CD4-positive, CD25-positive, alpha-beta regulatory T cell (primary cell): ENCODE measurements around the gene CDC7. TPM values are rescaled to one million over a fixed set of nuclear protein-coding genes. Genes with fewer than 3 reads are reported as not detected.
"Not testable (repeated sequence)": the region's sequence is repeated elsewhere in the genome, so short reads cannot be mapped to it uniquely, and the experiment has no call there.

Source experiments
- ATAC-seq, 2 donors: fragments of 150-1000 bp; cut with Tn5 transposase; one replicate each; pipeline ENCODE4 v1.10.0; 2021; ENCODE audit warnings: low read depth in 2 of 2, moderate number of reproducible peaks in 2 of 2, moderate library complexity in 1 of 2
- DNase-seq, 3 donors: peaks; one replicate each; pipeline versions ENCODE4 v3.0.0 to v3.0.0-alpha.2; 2012 to 2022; ENCODE audit warnings: mixed read lengths in 1 of 3
- H3K27ac ChIP-seq: one replicate; pipeline ENCODE4 v1.7.0; 2013; ENCODE audit warnings: mild to moderate bottlenecking, low read length; ENCODE audit not compliant: insufficient read depth, poor library complexity, severe bottlenecking
- H3K27me3 ChIP-seq: one replicate; pipeline ENCODE4 v1.7.0; 2013; ENCODE audit warnings: low read length; ENCODE audit not compliant: control insufficient read depth, insufficient read depth
- H3K36me3 ChIP-seq: one replicate; pipeline ENCODE4 v1.7.0; 2013; ENCODE audit warnings: mild to moderate bottlenecking, low read length, moderate library complexity; ENCODE audit not compliant: control insufficient read depth, insufficient read depth
- H3K4me1 ChIP-seq: 2 replicates; pipeline ENCODE4 v1.7.0; 2013; ENCODE audit warnings: mild to moderate bottlenecking, low read length; ENCODE audit not compliant: insufficient read depth, control insufficient read depth, poor library complexity, severe bottlenecking
- H3K4me3 ChIP-seq: one replicate; pipeline ENCODE4 v1.7.0; 2013; ENCODE audit warnings: low read depth, mild to moderate bottlenecking, low read length, moderate library complexity
- H3K9me3 ChIP-seq, 2 experiments: 1 replicate in 1 of 2; 2 replicates in 1 of 2; pipeline ENCODE4 v1.7.0; 2013; ENCODE audit warnings: low read length in 2 of 2, mild to moderate bottlenecking in 1 of 2, moderate library complexity in 1 of 2; ENCODE audit not compliant: control insufficient read depth in 2 of 2
- H3K27ac Mint-ChIP-seq, 3 donors: one replicate each; pipeline ENCODE4 v1.8.0; 2020 to 2022; ENCODE audit warnings: mild to moderate bottlenecking in 3 of 3, mixed read lengths in 3 of 3, moderate library complexity in 2 of 3
- H3K27me3 Mint-ChIP-seq: one replicate; pipeline ENCODE4 v1.8.0; 2022; ENCODE audit warnings: mild to moderate bottlenecking, mixed read lengths
- H3K36me3 Mint-ChIP-seq: one replicate; pipeline ENCODE4 v1.8.0; 2020; ENCODE audit warnings: mixed read lengths
- H3K4me1 Mint-ChIP-seq, 4 donors: one replicate each; pipeline ENCODE4 v1.8.0; 2020 to 2022; ENCODE audit warnings: mixed read lengths in 4 of 4, mild to moderate bottlenecking in 1 of 4
- H3K4me3 Mint-ChIP-seq, 4 donors: one replicate each; pipeline ENCODE4 v1.8.0; 2020 to 2022; ENCODE audit warnings: mild to moderate bottlenecking in 4 of 4, mixed read lengths in 4 of 4, moderate library complexity in 3 of 4
- H3K9me3 Mint-ChIP-seq, 7 donors: one replicate each; pipeline ENCODE4 v1.8.0; 2020 to 2022; ENCODE audit warnings: mixed read lengths in 7 of 7, mild to moderate bottlenecking in 3 of 7, moderate library complexity in 2 of 7
- polyA plus RNA-seq, 4 donors: library from polyadenylated mRNA; unstranded; fragments of 300-500 nt; fragmentation: Illumina TruSeq; gene quantifications; one replicate each; pipeline ENCODE4 v1.2.3, GENCODE V29; 2021
- total RNA-seq: library from RNA; stranded (reverse); gene quantifications from one replicate; pipeline ENCODE4 v1.2.3, GENCODE V29; 2022

Gene CDC7
- 6.2 TPM for total RNA-seq
- 1 to 10 TPM; 3.9 to 7.9 (median 5.4) TPM for polyA plus RNA-seq

DNA sequence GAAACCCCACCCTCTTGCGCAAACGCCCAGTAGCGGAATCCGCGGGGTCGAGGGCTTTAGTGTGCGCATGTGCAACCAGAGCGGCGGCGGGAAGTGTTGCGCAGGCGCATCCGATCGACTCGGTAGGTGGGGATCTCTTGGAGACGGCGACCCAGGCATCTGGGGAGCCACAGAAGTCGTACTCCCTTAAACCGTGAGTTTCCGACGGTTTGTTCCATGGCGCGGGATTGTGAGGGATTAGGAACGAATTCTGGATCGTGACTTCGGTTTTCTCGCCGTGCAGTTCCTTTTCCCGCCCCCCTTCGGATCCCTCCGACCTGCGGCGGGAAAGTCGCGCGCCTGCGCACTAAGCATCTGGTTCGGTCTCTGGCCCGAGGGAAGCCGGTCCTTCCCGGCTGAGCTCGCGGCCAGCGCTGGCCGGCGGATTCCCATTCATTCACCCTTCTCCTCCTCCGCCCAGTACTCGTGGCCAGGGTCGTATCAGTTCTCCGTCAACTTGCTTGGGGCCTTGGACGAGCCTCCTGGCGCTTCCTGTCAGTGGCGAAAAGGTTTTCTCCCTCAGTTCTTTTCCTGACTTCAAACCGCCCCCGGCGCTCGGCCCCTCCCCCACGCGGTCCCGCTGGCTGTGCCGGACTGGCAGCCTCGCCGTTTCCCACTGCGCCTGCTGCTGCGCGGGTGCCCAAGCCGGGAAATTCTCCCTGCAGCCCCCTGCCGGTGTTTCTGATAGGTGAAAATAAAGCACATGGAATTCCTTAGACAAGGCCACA lies at the start of gene CDC7:
CDC7 (plus strand) TSS at position 96 of the 767 bp plus-strand sequence. CDS start 866 bp downstream, outside the sequence.
- Mint-ChIP-seq H3K9me3 (no peaks in the 10 kb centered on the region), H3K4me1 (peaks cover 19 to 36% (median 27%) of the 10 kb centered on the region in 4 donors), H3K27me3 (peaks cover 6% of the 10 kb centered on the region), H3K4me3 (no peak within 1 kb of the TSS), H3K36me3 (no peaks in the 10 kb centered on the region), H3K27ac (peak within 1 kb of the TSS in 2 of 3 donors; percentile 11 to 87)
- Histone ChIP-seq H3K27ac (peak within 1 kb of the TSS; percentile 71), H3K36me3 (no peaks in the 10 kb centered on the region), H3K9me3 (no peaks in the 10 kb centered on the region), H3K27me3 (no peaks in the 10 kb centered on the region), H3K4me1 (peaks cover 16% of the 10 kb centered on the region), H3K4me3 (peak within 1 kb of the TSS; percentile 92)
- ATAC-seq (peak; percentile 76 to 79), DNase-seq (peak; percentile 69 to 91 (median 79))

DNA sequence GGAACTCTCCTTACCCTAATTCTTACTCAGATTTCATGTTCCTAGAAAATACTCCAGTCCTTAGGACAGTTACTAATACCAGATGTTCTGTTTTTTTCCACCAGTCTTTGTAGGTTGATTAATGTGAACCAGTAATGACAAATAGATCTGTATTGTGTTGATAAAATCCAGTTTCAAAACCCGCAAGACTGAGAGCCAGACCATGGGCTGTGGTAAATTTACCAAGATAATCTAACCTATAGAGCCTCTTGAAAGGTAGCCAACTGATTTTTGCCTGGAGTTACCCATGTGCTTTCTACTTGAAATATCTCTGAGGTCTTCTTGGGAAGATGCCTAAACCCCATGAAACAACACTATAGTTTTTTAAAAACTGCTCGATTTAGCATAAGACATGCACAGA lies 46.5 kb upstream of the CDC7 start:
- no peaks in the 10 kb centered on the region for H3K4me1 ChIP-seq
- Mint-ChIP-seq H3K4me1 (no peaks in the 10 kb centered on the region), H3K27ac (no peak overlapping the region), H3K36me3 (no peaks in the 10 kb centered on the region), H3K9me3 (no peaks in the 10 kb centered on the region), H3K4me3 (no peak overlapping the region), H3K27me3 (peaks cover 20% of the 10 kb centered on the region)
- ATAC-seq = no peak
- no peaks in the 10 kb centered on the region for H3K9me3 ChIP-seq
- no peak for DNase-seq
- H3K36me3 ChIP-seq = no peaks in the 10 kb centered on the region
- no peaks in the 10 kb centered on the region for H3K27me3 ChIP-seq
- H3K4me3 ChIP-seq = no peak overlapping the region
- H3K27ac ChIP-seq = no peak overlapping the region

DNA sequence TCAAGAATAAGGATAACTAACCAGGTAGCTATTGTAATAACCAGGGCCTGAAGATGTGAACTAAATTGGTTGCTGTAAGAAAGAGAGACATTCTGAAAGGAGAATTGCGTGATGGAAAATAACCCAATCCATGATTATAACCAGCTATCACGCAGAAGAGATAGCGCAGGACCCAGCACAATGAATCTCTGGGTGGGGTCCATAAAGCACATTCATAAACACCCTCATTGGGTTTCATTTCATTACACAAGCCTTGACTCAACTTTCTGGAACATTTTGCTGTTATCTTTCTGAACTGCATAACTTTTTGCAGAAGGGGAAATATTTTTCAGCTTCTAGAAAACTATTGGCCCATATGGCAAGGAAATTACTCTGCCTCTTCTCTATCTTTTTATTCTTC lies 45.3 kb upstream of the CDC7 start:
- no peaks in the 10 kb centered on the region for H3K9me3 ChIP-seq

DNA sequence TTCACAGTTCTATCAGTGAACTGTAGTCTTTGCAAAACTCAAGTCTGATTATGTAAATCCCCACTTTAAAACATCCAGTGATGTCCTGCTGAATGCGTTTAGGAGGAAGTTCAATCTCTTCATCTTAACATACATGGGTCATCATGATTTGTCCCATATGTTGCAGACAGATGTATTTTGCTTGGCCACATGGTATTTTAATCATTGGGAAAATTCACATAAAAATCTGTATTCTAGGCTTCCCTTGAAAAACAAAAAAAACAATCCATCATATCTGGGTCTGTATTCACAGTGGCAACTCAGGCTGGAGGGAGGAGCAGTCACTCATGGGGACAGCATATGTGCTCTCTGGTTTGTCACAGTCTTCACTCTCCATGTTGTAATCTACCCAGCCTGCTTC lies 44.8 kb upstream of the CDC7 start:
- no peaks in the 10 kb centered on the region for H3K27me3 ChIP-seq
- H3K9me3 ChIP-seq = no peaks in the 10 kb centered on the region
- no peak overlapping the region for H3K4me3 ChIP-seq
- H3K36me3 ChIP-seq = no peaks in the 10 kb centered on the region
- H3K27ac ChIP-seq = no peak overlapping the region
- Mint-ChIP-seq H3K9me3 (no peaks in the 10 kb centered on the region), H3K27ac (no peak overlapping the region), H3K4me3 (no peak overlapping the region), H3K4me1 (no peaks in the 10 kb centered on the region), H3K36me3 (no peaks in the 10 kb centered on the region), H3K27me3 (peaks cover 11% of the 10 kb centered on the region)
- no peaks in the 10 kb centered on the region for H3K4me1 ChIP-seq
- ATAC-seq (no peak), DNase-seq (no peak)

More for the DNA sequence above, 45.3 kb upstream of the CDC7 start:
- Histone ChIP-seq H3K4me3 (no peak overlapping the region), H3K4me1 (no peaks in the 10 kb centered on the region), H3K27me3 (no peaks in the 10 kb centered on the region), H3K27ac (no peak overlapping the region), H3K36me3 (no peaks in the 10 kb centered on the region)
- H3K9me3 Mint-ChIP-seq = no peaks in the 10 kb centered on the region
- H3K27me3 Mint-ChIP-seq = peaks cover 11% of the 10 kb centered on the region
- ATAC-seq (no peak), DNase-seq (no peak)
- no peak overlapping the region for H3K4me3 Mint-ChIP-seq
- no peak overlapping the region for H3K27ac Mint-ChIP-seq
- no peaks in the 10 kb centered on the region for H3K4me1 Mint-ChIP-seq
- H3K36me3 Mint-ChIP-seq = no peaks in the 10 kb centered on the region

DNA sequence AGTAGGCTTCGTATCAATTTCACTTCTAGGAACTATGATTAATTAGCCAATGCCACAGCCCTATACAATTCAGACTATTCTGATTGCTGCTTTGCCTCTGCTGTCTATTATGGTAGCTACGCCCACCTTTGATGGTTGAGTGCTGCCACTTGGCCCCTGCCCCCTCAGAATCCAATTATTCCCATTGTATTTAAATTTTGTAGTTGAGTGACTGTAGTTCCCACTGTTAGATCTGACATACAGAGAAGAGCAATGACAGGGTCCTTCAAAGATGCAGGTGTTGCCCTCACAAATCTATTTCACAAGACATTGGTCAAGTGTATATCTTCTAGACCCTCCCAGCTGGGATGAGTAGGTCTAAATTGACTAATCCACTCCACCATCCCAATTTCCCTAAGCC lies 35.3 kb upstream of the CDC7 start:
- not testable (repeated sequence) for H3K27ac Mint-ChIP-seq, H3K4me3 Mint-ChIP-seq, DNase-seq, H3K27me3 Mint-ChIP-seq, H3K27ac ChIP-seq, H3K4me1 Mint-ChIP-seq, H3K4me3 ChIP-seq, H3K4me1 ChIP-seq, H3K36me3 ChIP-seq, ATAC-seq, H3K36me3 Mint-ChIP-seq, H3K27me3 ChIP-seq
- H3K9me3 ChIP-seq = peaks cover 11 to 12% of the 10 kb centered on the region in 2 experiments
- peaks cover 5 to 27% (median 10%) of the 10 kb centered on the region in 7 donors for H3K9me3 Mint-ChIP-seq

DNA sequence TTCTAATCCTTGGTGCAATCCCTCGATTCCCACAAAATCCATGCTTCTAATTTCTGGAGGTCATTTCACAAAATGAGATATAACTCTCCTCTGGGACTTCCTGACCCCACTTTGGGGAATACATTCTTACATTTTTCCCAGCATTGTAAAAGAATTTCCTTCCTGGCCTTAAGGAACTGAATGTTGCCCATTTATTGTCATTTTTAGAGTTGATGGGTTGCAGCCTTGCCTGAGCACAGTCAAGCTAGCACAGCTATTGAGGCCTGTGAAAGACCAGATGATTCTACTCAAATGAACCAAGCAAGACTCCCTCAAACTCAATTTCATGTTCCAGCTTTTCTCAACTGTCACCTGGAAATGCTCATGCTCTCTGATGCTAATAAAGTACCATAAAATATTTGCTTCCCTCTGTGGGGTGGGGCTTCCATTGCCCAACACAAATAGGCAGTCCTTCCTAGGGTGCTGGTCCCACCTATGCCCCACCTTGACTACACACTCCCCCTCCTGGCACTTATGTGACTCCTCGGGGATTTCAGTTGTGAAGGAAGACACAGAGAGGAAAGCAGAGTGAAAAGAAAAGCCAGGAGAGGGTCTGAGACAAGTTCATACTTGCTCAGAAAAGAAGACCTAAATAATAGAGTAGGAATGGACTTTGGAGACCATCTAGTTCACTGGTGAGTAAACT lies 24.0 kb upstream of the CDC7 start:
- H3K27me3 Mint-ChIP-seq = peaks cover 22% of the 10 kb centered on the region
- no peak overlapping the region for H3K4me3 ChIP-seq
- H3K4me1 ChIP-seq = no peaks in the 10 kb centered on the region
- no peak overlapping the region for H3K27ac ChIP-seq
- peaks cover 4% of the 10 kb centered on the region for H3K27me3 ChIP-seq
- ATAC-seq (no peak), DNase-seq (no peak)
- no peaks in the 10 kb centered on the region for H3K4me1 Mint-ChIP-seq
- H3K9me3 Mint-ChIP-seq = peaks cover 0 to 6% (median 0%) of the 10 kb centered on the region in 7 donors
- H3K9me3 ChIP-seq = no peaks in the 10 kb centered on the region
- no peaks in the 10 kb centered on the region for H3K36me3 Mint-ChIP-seq
- no peak overlapping the region for H3K27ac Mint-ChIP-seq
- no peak overlapping the region for H3K4me3 Mint-ChIP-seq
- no peaks in the 10 kb centered on the region for H3K36me3 ChIP-seq

DNA sequence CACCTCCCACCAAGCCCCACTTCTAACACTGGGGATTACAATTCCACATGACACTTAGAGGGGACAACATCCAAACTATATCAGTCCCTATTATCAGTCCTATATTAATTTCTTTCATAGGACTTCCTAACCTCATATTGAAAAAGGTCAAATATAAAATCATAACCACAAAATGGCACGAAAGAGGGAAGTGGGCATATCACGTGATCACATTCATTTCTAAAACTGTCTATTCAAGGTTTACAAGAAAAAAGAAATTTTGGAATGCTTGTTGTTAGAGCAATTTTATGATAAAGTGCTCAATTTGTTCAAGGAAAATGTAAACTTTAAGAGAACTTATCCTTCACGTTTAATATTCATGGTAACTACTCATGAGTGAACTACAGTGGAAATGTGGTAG lies 13.2 kb upstream of the CDC7 start:
- peaks cover 0 to 8% (median 5%) of the 10 kb centered on the region in 4 donors for H3K4me1 Mint-ChIP-seq
- peaks cover 0 to 15% (median 0%) of the 10 kb centered on the region in 7 donors for H3K9me3 Mint-ChIP-seq
- no peak overlapping the region for H3K4me3 Mint-ChIP-seq
- ATAC-seq (no peak), DNase-seq (no peak)
- H3K4me3 ChIP-seq = no peak overlapping the region
- no peaks in the 10 kb centered on the region for H3K4me1 ChIP-seq
- peaks cover 41% of the 10 kb centered on the region for H3K27me3 Mint-ChIP-seq
- H3K27ac ChIP-seq = no peak overlapping the region
- H3K36me3 ChIP-seq = no peaks in the 10 kb centered on the region
- H3K9me3 ChIP-seq = peaks cover 1 to 4% of the 10 kb centered on the region in 2 experiments
- no peaks in the 10 kb centered on the region for H3K36me3 Mint-ChIP-seq
- no peak overlapping the region for H3K27ac Mint-ChIP-seq
- peaks cover 15% of the 10 kb centered on the region for H3K27me3 ChIP-seq
